Epithelial cell of prostate (primary cell): Measurements from ENCODE around the gene EDNRB.
"Not testable (repeated sequence)": the region's sequence is repeated elsewhere in the genome, so short reads cannot be mapped to it uniquely, and the experiment has no call there.

ENCODE experiments used
- DNase-seq: peaks from one replicate; pipeline ENCODE4 v3.0.0-alpha.2; 2011; ENCODE audit warnings: low read depth, low spot score
- H3K27ac ChIP-seq: fragments of 450-650 bp; 2 replicates; pipeline ENCODE4 v1.5.1; 2017; ENCODE audit warnings: mild to moderate bottlenecking

EDNRB gene

GRCh38 chr13:77918391-77919245, at the start of gene EDNRB:
Gene EDNRB (minus strand): TSS chr13:77918831. CDS start chr13:77918573, 258 bp downstream.
- no peak within 1 kb of the TSS for H3K27ac ChIP-seq
- DNase-seq: peak; percentile 8

GRCh38 chr13:77966671-77967070, 48.0 kb upstream of the EDNRB start:
- no peak for DNase-seq
- H3K27ac ChIP-seq: no peak overlapping the region

GRCh38 chr13:77952737-77953136, 34.1 kb upstream of the EDNRB start:
- DNase-seq: no peak
- no peak overlapping the region for H3K27ac ChIP-seq

GRCh38 chr13:77952276-77952675, 33.6 kb upstream of the EDNRB start:
- H3K27ac ChIP-seq: no peak overlapping the region
- no peak for DNase-seq

- DNase-seq: no peak
- H3K27ac ChIP-seq: no peak overlapping the region
Observed at GRCh38 chr13:77946522-77946921, 27.9 kb upstream of the EDNRB start.

GRCh38 chr13:77935063-77935462, 16.4 kb upstream of the EDNRB start:
- not testable (repeated sequence) for H3K27ac ChIP-seq, DNase-seq

GRCh38 chr13:77930430-77930829, 11.8 kb upstream of the EDNRB start:
- H3K27ac ChIP-seq: no peak overlapping the region
- no peak for DNase-seq

GRCh38 chr13:77928909-77929308, 10.3 kb upstream of the EDNRB start:
- H3K27ac ChIP-seq: no peak overlapping the region
- no peak for DNase-seq

- no peak for DNase-seq
- H3K27ac ChIP-seq: no peak overlapping the region
Observed at GRCh38 chr13:77925616-77926015, 7.0 kb upstream of the EDNRB start.

GRCh38 chr13:77919921-77920294, 1.3 kb upstream of the EDNRB start:
- H3K27ac ChIP-seq: no peak overlapping the region
- no peak for DNase-seq

- H3K27ac ChIP-seq: no peak overlapping the region
- DNase-seq: no peak
Observed at GRCh38 chr13:77919246-77919920, 752 bp upstream of the EDNRB start.

- no peak overlapping the region for H3K27ac ChIP-seq
- no peak for DNase-seq
Observed at GRCh38 chr13:77916488-77916887, 2.1 kb downstream of the EDNRB start.

- no peak overlapping the region for H3K27ac ChIP-seq
- no peak for DNase-seq
Observed at GRCh38 chr13:77915686-77916085, 2.9 kb downstream of the EDNRB start.

GRCh38 chr13:77913003-77913402, 5.6 kb downstream of the EDNRB start:
- DNase-seq: no peak
- no peak overlapping the region for H3K27ac ChIP-seq

GRCh38 chr13:77911751-77912150, 6.9 kb downstream of the EDNRB start:
- no peak for DNase-seq

GRCh38 chr13:77909827-77910226, 8.8 kb downstream of the EDNRB start:
- no peak for DNase-seq
- H3K27ac ChIP-seq: no peak overlapping the region

More at GRCh38 chr13:77911751-77912150, 6.9 kb downstream of the EDNRB start:
- H3K27ac ChIP-seq: no peak overlapping the region

GRCh38 chr13:77908531-77908930, 10.1 kb downstream of the EDNRB start:
- no peak for DNase-seq
- H3K27ac ChIP-seq: no peak overlapping the region

GRCh38 chr13:77907666-77908341, 10.8 kb downstream of the EDNRB start:
- no peak for DNase-seq
- no peak overlapping the region for H3K27ac ChIP-seq

GRCh38 chr13:77904031-77904430, 14.6 kb downstream of the EDNRB start:
- no peak overlapping the region for H3K27ac ChIP-seq
- DNase-seq: no peak

GRCh38 chr13:77903435-77903834, 15.2 kb downstream of the EDNRB start:
- DNase-seq: no peak
- no peak overlapping the region for H3K27ac ChIP-seq

GRCh38 chr13:77902319-77902963, 16.2 kb downstream of the EDNRB start:
- H3K27ac ChIP-seq: no peak overlapping the region
- no peak for DNase-seq
